GM23338 (cell line): Measurements from ENCODE around the gene APIP. TPM values are rescaled to one million over a fixed set of nuclear protein-coding genes. Genes with fewer than 3 reads are reported as not detected.

Source experiments
- ATAC-seq: fragments of 200-7000 bp; cut with Tn5 transposase; 3 replicates; pipeline ENCODE4 v1.9.1; 2020
- DNase-seq: peaks from one replicate; pipeline ENCODE4 v3.0.0-alpha.2; 2015; ENCODE audit warnings: low spot score
- H2AFZ ChIP-seq: fragments of 200-600 bp; sonication (generic); 2 replicates; pipeline ENCODE4 v1.8.0; 2016; ENCODE audit warnings: antibody characterized with exemption, mild to moderate bottlenecking, moderate library complexity
- H3F3A ChIP-seq: fragments of 200-600 bp; sonication (generic); replicated peaks from 2 replicates; pipeline ENCODE4 v1.8.0; 2017; ENCODE audit warnings: antibody characterized with exemption, mixed run types, low read depth
- H3K27ac ChIP-seq: fragments of 200-600 bp; sonication (generic); 2 replicates; pipeline ENCODE4 v1.6.1; 2016; ENCODE audit warnings: low read depth
- H3K27me3 ChIP-seq: fragments of 200-600 bp; sonication (generic); 2 replicates; pipeline ENCODE4 v1.8.0; 2016; ENCODE audit warnings: mild to moderate bottlenecking, mixed run types, moderate library complexity; ENCODE audit not compliant: insufficient read depth
- H3K36me3 ChIP-seq: fragments of 200-600 bp; sonication (generic); 2 replicates; pipeline ENCODE4 v1.8.0; 2016; ENCODE audit warnings: mild to moderate bottlenecking; ENCODE audit not compliant: insufficient read depth
- H3K4me1 ChIP-seq: fragments of 200-600 bp; sonication (generic); 2 replicates; pipeline ENCODE4 v1.8.0; 2016; ENCODE audit warnings: mild to moderate bottlenecking, moderate library complexity; ENCODE audit not compliant: insufficient read depth
- H3K4me2 ChIP-seq: fragments of 200-600 bp; sonication (generic); 2 replicates; pipeline ENCODE4 v1.7.1; 2017; ENCODE audit warnings: mixed run types
- H3K4me3 ChIP-seq: fragments of 200-600 bp; sonication (generic); 2 replicates; pipeline ENCODE4 v1.6.1; 2016; ENCODE audit warnings: mixed run types
- H3K79me2 ChIP-seq: fragments of 200-600 bp; sonication (generic); replicated peaks from 2 replicates; pipeline ENCODE4 v1.8.0; 2017; ENCODE audit warnings: mild to moderate bottlenecking; ENCODE audit not compliant: insufficient read depth
- H3K9me2 ChIP-seq: fragments of 200-600 bp; sonication (generic); 2 replicates; pipeline ENCODE4 v1.8.0; 2017; ENCODE audit not compliant: insufficient read depth
- H4K20me1 ChIP-seq: fragments of 200-600 bp; sonication (generic); replicated peaks from 2 replicates; pipeline ENCODE4 v1.8.0; 2017; ENCODE audit warnings: mild to moderate bottlenecking; ENCODE audit not compliant: insufficient read depth
- H3K27ac Mint-ChIP-seq: 2 replicates; pipeline ENCODE4 v1.8.0; 2020; ENCODE audit warnings: inconsistent platforms, mild to moderate bottlenecking, moderate library complexity, mixed read lengths
- H3K27me3 Mint-ChIP-seq: 3 replicates; pipeline ENCODE4 v1.8.0; 2022; ENCODE audit warnings: low read depth, mild to moderate bottlenecking, moderate library complexity, mixed read lengths, inconsistent platforms; ENCODE audit not compliant: insufficient read depth, poor library complexity
- H3K36me3 Mint-ChIP-seq: 3 replicates; pipeline ENCODE4 v1.8.0; 2021; ENCODE audit warnings: low read depth, mild to moderate bottlenecking, inconsistent platforms, moderate library complexity, mixed read lengths
- H3K4me1 Mint-ChIP-seq: 3 replicates; pipeline ENCODE4 v1.8.0; 2020; ENCODE audit warnings: mild to moderate bottlenecking, inconsistent platforms, mixed read lengths
- H3K4me3 Mint-ChIP-seq: 3 replicates; pipeline ENCODE4 v1.8.0; 2021; ENCODE audit warnings: moderate library complexity, mild to moderate bottlenecking, inconsistent platforms, mixed read lengths
- H3K9me3 Mint-ChIP-seq: 3 replicates; pipeline ENCODE4 v1.8.0; 2020; ENCODE audit warnings: moderate library complexity, mild to moderate bottlenecking, inconsistent platforms, mixed read lengths
- CREB1 ChIP-seq: fragments of 250-450 bp; sonication (Bioruptor Pico); IDR thresholded peaks from 2 replicates; pipeline ENCODE4 v1.5.0; 2020; ENCODE audit warnings: low read depth, mild to moderate bottlenecking, moderate library complexity
- EZH2 ChIP-seq: fragments of 200-600 bp; sonication (generic); IDR thresholded peaks from one replicate; pipeline ENCODE4 v1.8.0; 2017; ENCODE audit warnings: antibody characterized with exemption, mild to moderate bottlenecking, low read depth; ENCODE audit not compliant: unreplicated experiment
- EZH2phosphoT487 ChIP-seq: fragments of 200-600 bp; sonication (generic); IDR thresholded peaks from one replicate; pipeline ENCODE4 v1.8.1; 2018; ENCODE audit warnings: antibody characterized with exemption; ENCODE audit not compliant: unreplicated experiment
- JUNB ChIP-seq: IDR thresholded peaks from one replicate; pipeline ENCODE4 v1.6.1; 2016; ENCODE audit warnings: antibody characterized with exemption; ENCODE audit not compliant: unreplicated experiment
- POLR2AphosphoS5 ChIP-seq: IDR thresholded peaks from 2 replicates; pipeline ENCODE4 v1.6.1; 2016; ENCODE audit warnings: antibody characterized with exemption, low read depth
- ZNF331 ChIP-seq: fragments of 250-450 bp; sonication (Bioruptor Pico); IDR thresholded peaks from 2 replicates; pipeline ENCODE4 v1.5.0; 2020; ENCODE audit warnings: low read depth, mild to moderate bottlenecking, moderate library complexity
- polyA plus RNA-seq: library from polyadenylated mRNA; unstranded; fragments of >200 nt; fragmentation: Nextera tagmentation; extraction: Ambion mirVana; gene quantifications from 2 replicates; pipeline ENCODE4 v1.2.1, GENCODE V29; 2016
- total RNA-seq: library from RNA; depleted of rRNA; stranded (reverse); fragments of >200 nt; shearing (Covaris generic); gene quantifications from 2 replicates; pipeline ENCODE4 v1.2.3, GENCODE V29; 2014
- TF ChIP-seq, protein P1 (sequence below), 2 experiments: fragments of 200-600 bp in 1 of 2; sonication (generic) in 1 of 2; conservative IDR thresholded peaks; 2 replicates each; pipeline versions ENCODE4 v1.5.1 to v1.6.1; 2016 to 2017; ENCODE audit warnings: antibody characterized with exemption in 2 of 2, low read depth in 2 of 2, mild to moderate bottlenecking in 2 of 2, moderate library complexity in 1 of 2
- TF ChIP-seq, protein P2 (sequence below): IDR thresholded peaks from one replicate; pipeline ENCODE4 v1.6.1; 2018; ENCODE audit warnings: antibody characterized with exemption; ENCODE audit not compliant: unreplicated experiment

The APIP gene
- total and polyA plus RNA-seq, 2 experiments from 2014 or later = 35.7 to 50.3 TPM

DNA sequence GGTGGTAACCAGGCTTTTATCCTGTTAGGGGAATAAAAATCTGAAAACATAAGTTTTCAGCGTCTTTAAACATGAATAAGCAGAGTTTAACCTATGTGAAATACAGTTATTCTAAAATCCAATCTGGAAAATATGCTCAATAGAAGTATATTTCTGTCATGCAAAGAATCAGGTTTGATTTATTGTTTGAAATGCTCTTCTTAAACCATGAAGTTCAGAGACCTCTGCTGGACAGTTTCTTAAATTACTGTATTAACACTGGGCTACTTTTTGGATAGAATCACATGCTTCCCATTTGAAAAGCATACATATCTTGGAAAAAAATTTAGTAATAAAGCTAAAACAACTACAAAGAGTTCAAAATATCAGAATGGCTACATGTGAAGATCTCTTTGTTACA is 25.4 kb downstream of the APIP start:
- no peaks in the 10 kb centered on the region for H3K4me1 ChIP-seq
- no peaks in the 10 kb centered on the region for H3K27me3 ChIP-seq
- H3K36me3 ChIP-seq = no peaks in the 10 kb centered on the region
- H3K4me2 ChIP-seq = no peak overlapping the region
- TF ChIP-seq ZNF331 (CRISPR knock-in tag) = no peak
- TF ChIP-seq, protein P1, sequence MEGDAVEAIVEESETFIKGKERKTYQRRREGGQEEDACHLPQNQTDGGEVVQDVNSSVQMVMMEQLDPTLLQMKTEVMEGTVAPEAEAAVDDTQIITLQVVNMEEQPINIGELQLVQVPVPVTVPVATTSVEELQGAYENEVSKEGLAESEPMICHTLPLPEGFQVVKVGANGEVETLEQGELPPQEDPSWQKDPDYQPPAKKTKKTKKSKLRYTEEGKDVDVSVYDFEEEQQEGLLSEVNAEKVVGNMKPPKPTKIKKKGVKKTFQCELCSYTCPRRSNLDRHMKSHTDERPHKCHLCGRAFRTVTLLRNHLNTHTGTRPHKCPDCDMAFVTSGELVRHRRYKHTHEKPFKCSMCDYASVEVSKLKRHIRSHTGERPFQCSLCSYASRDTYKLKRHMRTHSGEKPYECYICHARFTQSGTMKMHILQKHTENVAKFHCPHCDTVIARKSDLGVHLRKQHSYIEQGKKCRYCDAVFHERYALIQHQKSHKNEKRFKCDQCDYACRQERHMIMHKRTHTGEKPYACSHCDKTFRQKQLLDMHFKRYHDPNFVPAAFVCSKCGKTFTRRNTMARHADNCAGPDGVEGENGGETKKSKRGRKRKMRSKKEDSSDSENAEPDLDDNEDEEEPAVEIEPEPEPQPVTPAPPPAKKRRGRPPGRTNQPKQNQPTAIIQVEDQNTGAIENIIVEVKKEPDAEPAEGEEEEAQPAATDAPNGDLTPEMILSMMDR (conservative IDR thresholded peaks at IDR 0.05; ENCODE audit: low read depth in 2 of 2) = peak; percentile 30 to 42; a peak in 2 of 4 replicates
- H2AFZ ChIP-seq = no peak overlapping the region
- no peaks in the 10 kb centered on the region for H3K9me2 ChIP-seq
- no peaks in the 10 kb centered on the region for H4K20me1 ChIP-seq
- ATAC-seq (no peak), DNase-seq (peak; percentile 53)
- Mint-ChIP-seq H3K27ac (no peak overlapping the region), H3K36me3 (peaks cover 5% of the 10 kb centered on the region; the same call in 2 of the 3 replicates), H3K27me3 (no peaks in the 10 kb centered on the region), H3K9me3 (0 out of 3 replicates have a peak, but pooled peaks cover under 1% of the 10 kb centered on the region), H3K4me3 (no peak overlapping the region), H3K4me1 (no peaks in the 10 kb centered on the region)
- H3K79me2 ChIP-seq = peaks cover under 1% of the 10 kb centered on the region; the same call in 1 of the 2 replicates
- H3K4me3 ChIP-seq = no peak overlapping the region
- H3F3A ChIP-seq = no peaks in the 10 kb centered on the region
- no peak overlapping the region for H3K27ac ChIP-seq

DNA sequence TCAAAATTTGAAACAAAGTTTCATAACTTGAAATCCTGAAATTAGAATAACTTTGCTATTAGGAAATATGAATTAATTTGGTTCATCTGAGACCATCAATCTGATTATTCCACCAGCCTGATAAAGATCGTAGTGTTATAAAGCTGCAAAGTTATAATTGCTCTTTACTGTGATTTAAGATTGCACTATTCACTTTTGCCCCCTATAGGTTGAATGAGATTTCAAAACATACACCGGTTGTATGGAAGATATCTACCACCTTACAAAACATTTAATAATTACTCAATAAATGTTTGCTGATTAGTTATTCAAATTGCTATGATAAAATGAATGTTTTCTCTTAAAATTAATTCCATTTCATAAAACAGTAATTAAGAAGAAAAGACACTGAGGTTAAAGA is 26.1 kb downstream of the APIP start:
- Histone ChIP-seq H3K27me3 (no peaks in the 10 kb centered on the region), H3K4me2 (no peak overlapping the region)

More for the DNA sequence above, 26.1 kb downstream of the APIP start:
- Mint-ChIP-seq H3K4me1 (no peaks in the 10 kb centered on the region), H3K36me3 (peaks cover 5% of the 10 kb centered on the region; the same call in 2 of the 3 replicates), H3K9me3 (no peaks in the 10 kb centered on the region), H3K4me3 (no peak overlapping the region), H3K27me3 (no peaks in the 10 kb centered on the region), H3K27ac (no peak overlapping the region)
- ATAC-seq (no peak), DNase-seq (no peak)
- no peak overlapping the region for H3K27ac ChIP-seq
- H3K79me2 ChIP-seq = no peaks in the 10 kb centered on the region
- H3F3A ChIP-seq = no peaks in the 10 kb centered on the region
- no peak overlapping the region for H3K4me3 ChIP-seq
- H3K36me3 ChIP-seq = no peaks in the 10 kb centered on the region
- H2AFZ ChIP-seq = no peak overlapping the region
- H3K9me2 ChIP-seq = no peaks in the 10 kb centered on the region
- no peaks in the 10 kb centered on the region for H3K4me1 ChIP-seq
- TF ChIP-seq POLR2AphosphoS5 = no peak
- TF ChIP-seq EZH2phosphoT487 = no peak
- TF ChIP-seq CREB1 (CRISPR knock-in tag) = no peak
- TF ChIP-seq, protein P1 (conservative IDR thresholded peaks at IDR 0.05; ENCODE audit: low read depth in 2 of 2) = peak in 1 of 2 experiments; percentile 45; a peak in 2 of 4 replicates
- TF ChIP-seq JUNB = no peak
- TF ChIP-seq, protein P2, sequence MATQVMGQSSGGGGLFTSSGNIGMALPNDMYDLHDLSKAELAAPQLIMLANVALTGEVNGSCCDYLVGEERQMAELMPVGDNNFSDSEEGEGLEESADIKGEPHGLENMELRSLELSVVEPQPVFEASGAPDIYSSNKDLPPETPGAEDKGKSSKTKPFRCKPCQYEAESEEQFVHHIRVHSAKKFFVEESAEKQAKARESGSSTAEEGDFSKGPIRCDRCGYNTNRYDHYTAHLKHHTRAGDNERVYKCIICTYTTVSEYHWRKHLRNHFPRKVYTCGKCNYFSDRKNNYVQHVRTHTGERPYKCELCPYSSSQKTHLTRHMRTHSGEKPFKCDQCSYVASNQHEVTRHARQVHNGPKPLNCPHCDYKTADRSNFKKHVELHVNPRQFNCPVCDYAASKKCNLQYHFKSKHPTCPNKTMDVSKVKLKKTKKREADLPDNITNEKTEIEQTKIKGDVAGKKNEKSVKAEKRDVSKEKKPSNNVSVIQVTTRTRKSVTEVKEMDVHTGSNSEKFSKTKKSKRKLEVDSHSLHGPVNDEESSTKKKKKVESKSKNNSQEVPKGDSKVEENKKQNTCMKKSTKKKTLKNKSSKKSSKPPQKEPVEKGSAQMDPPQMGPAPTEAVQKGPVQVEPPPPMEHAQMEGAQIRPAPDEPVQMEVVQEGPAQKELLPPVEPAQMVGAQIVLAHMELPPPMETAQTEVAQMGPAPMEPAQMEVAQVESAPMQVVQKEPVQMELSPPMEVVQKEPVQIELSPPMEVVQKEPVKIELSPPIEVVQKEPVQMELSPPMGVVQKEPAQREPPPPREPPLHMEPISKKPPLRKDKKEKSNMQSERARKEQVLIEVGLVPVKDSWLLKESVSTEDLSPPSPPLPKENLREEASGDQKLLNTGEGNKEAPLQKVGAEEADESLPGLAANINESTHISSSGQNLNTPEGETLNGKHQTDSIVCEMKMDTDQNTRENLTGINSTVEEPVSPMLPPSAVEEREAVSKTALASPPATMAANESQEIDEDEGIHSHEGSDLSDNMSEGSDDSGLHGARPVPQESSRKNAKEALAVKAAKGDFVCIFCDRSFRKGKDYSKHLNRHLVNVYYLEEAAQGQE = no peak
- TF ChIP-seq EZH2 = no peak
- H4K20me1 ChIP-seq = no peaks in the 10 kb centered on the region
